Right renal pelvis (tissue), 4 donors: ENCODE results near the gene THSD4. TPM values are rescaled to one million over a fixed set of nuclear protein-coding genes. Genes with fewer than 3 reads are reported as not detected.
A peak's percentile ranks its signal among the peaks of the same experiment; 100 is the strongest.

Experiments used
- DNase-seq, 4 donors: peaks; one replicate each; pipeline ENCODE4 v3.0.0-alpha.2; 2013; ENCODE audit warnings: low read depth in 4 of 4, low spot score in 3 of 4, missing footprints in 1 of 4
- polyA plus RNA-seq, 4 donors: library from polyadenylated mRNA; unstranded; fragments of 120-200 nt; gene quantifications; one replicate each; pipeline ENCODE4 v1.2.1, GENCODE V29; 2013; ENCODE audit not compliant: insufficient read length in 4 of 4

THSD4 gene
- polyA plus RNA-seq, 4 donors = 32.7 to 45.9 (median 35.6) TPM

DNA sequence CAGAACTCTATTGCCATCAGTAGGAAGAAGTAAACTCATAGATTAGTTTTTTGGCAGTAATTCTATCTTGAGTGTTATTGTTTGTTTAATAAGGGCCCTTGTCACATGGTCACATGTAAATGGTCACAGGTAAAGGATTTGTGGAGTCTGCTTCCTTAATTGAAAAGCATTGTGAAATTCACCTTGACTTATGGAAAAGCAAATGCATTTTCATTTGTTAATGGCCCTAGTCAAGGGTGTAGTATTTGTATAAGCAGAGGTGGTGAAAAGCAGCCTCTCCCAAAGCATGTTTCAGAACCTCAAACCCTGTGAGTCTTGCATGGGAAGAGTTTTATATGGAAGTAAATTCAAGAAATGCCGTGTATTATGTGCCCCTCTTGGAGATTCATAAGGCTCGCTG lies 497.6 kb downstream of the THSD4 start:
- DNase-seq = no peak

DNA sequence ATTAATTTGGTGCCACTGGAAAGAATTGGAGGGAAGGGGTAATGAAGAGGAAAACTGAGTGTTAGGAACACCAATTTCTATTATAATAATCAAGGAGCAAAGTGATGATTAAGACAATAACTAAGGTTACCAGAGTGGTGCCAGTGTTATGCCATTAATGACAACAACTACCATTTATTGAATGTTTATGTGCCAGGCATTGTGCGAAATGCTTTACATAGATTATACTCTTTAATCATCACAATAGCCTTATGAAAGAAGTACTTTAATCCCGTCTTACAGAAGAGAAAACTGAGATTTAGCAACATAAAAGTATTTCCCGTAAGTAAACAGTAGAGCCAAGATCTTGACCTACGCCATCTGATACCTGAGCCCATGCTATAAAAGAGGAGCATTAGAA lies 507.8 kb downstream of the THSD4 start:
- DNase-seq = no peak

- DNase-seq = no peak
Measured at GRCh38 chr15:71626596-71627088, 511.4 kb downstream of the THSD4 start.

DNA sequence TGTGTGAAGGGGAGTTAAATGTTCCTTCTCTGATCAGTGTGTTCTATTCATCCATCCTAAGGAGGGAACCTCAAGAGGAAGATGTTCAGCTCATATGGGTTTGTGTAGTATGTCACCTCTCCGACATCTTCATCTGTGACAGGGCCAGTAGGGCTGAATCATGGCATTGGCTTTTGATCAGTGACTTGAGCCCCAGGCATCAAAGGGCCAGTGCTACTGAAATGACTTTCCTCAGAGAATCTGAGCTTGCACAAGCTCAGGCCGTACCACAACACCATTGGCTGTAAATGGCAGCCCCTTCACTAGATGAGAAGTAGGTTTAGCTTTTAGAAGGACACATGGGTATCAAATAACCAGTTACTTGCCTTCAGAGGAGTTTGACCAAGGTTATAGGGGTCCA lies 511.9 kb downstream of the THSD4 start:
- no peak for DNase-seq

- no peak for DNase-seq
Measured at GRCh38 chr15:71627604-71628003, 512.3 kb downstream of the THSD4 start.

DNA sequence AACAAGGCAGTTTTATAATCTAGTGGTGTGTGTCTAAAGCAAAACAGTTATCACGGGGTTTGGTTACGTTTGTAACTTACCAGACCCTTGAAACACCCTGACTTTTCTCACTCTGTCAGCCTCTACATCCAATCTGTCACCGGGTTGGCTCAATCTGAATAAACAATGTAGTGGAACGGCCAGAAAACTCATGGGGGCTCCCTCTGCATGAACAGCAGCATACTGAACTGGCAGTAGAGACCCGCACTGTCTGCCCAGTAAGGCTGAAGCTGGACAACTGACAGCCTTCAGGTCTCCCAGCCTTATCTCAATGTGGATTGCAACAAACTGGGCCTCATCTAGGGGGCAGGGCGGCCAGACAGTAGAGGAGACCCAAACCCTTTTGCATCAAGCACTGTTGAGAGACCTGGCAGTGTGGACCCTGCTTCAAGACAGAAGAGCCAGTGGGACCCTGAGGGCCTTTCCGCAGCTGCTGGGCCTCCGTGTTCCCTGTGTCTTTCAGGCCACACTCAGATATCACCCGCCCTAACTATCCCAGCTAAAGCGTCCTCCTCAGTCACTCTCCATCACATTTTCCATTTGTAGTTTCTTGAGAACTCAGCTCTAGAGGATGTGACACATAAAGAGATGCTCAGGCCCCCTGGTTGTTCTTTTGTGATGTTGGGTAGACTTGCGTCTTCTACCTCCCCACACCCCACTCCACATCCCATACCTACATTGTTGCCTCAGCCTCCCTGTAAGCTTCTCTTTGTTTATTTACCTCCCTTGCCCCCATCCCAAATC lies 513.9 kb downstream of the THSD4 start:
- no peak for DNase-seq

- DNase-seq = no peak
Measured at GRCh38 chr15:71629781-71630474, 514.7 kb downstream of the THSD4 start.

DNA sequence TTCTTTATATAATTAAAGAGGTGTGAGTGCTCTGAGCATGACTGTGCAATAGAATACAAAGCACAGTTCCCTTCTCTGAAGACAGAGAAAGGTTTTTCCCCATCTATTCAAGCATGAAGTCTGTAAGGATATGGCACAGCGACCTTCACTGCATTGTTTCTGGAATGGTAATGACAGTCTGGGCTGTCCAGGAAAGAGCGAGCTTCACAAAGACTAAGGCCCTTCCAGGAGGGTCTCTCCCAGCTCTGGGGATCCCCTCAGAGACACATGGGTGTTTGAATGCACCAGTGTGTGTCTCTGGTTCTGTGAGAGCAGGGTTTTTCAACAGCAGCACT lies 515.2 kb downstream of the THSD4 start:
- DNase-seq = no peak

DNA sequence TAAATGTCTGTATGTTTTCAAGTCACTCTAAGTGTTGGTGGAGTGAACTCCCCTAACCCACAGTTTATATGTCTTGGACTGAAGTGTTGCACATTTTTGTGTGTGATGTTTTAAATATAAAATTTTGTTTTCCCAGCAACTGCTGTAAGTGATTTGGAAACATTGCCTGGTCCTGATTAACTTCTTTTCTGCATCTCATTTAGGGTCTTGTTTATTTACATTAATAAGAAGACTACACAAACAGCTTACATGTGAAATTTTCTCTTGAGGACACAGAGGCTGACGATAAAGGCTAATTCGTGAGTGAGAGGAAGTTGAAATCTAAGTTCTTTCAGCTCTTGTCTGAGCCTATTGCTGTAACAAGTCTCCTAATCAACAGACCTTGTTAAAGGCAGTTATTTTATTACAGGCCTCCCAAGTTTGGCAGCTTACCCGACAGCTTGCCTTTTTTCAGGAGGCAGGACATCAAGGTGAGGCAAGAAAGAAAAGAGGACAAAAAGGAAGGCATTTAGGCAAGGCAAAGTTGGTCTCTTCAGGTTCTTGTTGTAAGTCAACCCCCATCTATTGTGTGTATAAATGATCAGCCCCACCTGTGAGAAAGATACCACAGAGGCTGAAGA lies 517.4 kb downstream of the THSD4 start:
- DNase-seq = no peak

DNA sequence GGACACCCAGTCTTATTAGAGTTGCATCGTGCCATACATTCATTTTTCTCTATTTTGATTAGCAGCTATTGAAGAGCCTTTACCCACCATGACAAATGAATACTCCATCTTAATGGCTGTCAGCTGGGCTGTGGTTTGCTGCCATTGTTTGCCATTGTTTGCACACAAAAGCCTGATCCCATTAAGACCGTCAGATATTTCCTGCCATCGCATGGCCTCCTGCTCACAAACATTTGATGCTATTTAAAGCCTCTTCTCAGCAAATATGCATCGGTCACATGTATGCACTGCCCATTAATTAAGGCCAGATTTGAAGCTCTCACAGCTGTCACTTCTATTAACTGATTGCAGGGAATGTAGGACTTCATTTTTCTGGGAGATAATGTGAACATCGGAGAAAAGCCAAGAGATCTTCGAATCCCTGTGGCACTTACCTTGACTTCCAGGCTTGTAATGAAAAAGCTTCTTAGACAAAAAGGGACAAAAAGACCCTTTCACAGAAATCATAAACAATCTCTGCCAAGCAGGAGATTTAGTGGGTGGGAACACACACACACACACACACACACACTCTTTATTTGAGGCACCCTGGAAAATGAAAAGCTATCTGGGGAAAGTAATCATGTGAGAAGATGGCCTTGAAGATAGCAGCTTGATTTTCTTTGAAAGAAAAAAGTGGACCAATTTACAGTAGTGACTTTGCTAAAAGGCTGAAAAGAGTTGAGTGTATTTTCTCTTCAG lies 519.7 kb downstream of the THSD4 start:
- no peak for DNase-seq

DNA sequence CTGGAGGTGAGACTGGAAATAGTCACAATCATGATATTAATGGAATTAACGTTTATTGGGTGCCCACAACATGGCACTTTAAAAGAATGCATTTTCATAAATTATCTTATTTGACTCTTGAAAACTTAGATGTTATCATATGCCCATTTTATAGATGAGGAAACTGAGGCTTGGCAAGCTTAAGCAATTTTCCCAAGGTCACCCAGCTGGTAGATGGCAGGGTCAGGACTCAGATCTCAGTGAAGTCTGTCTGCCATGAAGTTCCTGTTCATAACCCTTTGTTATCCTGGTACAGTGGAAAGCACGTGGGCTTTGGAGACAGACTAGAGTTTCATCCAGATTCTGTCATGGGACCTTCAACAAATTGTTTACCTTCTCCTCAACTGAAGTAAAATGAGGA lies 520.5 kb downstream of the THSD4 start:
- DNase-seq = no peak

DNA sequence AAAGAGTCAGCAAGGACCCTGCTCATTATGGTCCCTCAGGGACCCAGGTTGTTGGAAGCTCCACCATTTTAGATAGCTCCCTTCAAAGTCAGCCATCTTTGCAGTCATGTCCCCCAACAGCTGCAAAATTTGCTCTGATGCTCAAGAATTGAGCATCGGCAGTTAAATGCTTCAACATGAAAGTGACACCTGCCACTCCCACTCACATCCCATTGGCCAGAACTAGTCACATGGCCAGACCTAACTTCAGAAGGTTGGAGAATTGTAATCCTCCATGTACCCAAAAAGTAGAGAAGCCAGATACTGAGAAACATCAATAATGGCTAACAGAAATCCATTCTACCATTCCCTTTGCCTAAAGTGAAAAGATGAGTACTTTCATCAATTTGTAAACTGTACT lies 523.6 kb downstream of the THSD4 start:
- DNase-seq = no peak

GRCh38 chr15:71639471-71639870 lies 524.2 kb downstream of the THSD4 start:
- DNase-seq = no peak

DNA sequence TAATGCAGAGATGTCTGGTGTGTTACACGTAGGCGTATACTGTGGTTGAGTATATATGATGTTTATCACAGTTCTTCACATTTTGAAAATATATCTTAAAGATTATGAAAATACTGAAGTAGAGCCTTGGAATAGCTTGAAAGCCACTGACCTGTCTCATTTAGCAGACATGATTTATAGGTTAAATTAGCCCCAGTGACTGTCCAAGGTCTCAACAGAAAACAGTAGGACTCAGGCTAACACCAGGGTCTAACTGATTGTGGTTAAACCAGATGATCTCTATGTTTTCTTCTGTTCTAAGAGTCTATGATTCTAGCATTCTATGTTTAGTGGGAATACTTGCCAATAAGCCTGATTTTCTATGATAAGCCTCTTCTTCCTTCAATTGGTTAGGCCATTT lies 528.6 kb downstream of the THSD4 start:
- DNase-seq = no peak

- DNase-seq = no peak
Measured at GRCh38 chr15:71646767-71647486, 531.7 kb downstream of the THSD4 start.

DNA sequence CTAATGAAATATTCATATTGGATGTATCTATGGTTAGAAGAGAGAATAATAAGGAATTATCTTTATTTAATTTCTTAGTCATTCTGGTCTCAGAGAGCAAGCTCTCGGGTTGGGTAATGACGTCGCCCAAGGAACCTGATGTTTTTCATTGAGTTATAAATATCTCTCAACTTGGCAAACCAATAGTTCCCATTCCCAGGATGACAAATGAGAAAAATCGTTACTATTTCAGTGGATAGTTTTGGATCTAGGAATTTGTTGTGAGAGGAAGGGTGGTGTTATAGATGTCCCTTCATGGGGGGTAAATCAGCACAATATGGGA lies 532.2 kb downstream of the THSD4 start:
- DNase-seq = no peak

- DNase-seq = no peak
Measured at GRCh38 chr15:71648095-71648494, 532.8 kb downstream of the THSD4 start.

DNA sequence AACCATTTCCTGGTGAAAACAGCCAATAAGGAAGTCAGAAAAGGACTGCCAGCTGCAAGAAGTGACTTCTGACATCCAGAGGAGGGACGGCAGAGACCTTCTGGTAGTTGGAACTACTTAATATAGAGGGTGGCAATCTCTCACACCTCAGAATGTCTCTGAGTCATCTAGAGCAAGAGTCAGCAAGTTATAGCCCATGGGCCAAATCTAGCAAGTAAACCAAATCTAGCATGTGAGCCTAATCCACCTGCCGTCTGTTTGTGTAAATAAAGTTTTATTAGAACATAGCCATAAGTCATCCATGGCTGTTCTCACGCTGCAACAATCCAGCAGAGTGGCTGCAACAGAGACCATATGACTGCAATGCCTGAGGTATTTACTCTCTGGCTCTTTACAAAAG lies 534.6 kb downstream of the THSD4 start:
- no peak for DNase-seq

- no peak for DNase-seq
Measured at GRCh38 chr15:71650603-71651002, 535.3 kb downstream of the THSD4 start.

GRCh38 chr15:71651750-71652186 lies 536.5 kb downstream of the THSD4 start:
- peak in 3 of 4 donors; percentile 23 to 54 (median 39) for DNase-seq
